Neural progenitor cell (in vitro differentiated cells): ENCODE results near the gene DCC. TPM values are rescaled to one million over a fixed set of nuclear protein-coding genes. Genes with fewer than 3 reads are reported as not detected.

Experiments used
- DNase-seq: peaks from one replicate; pipeline ENCODE4 v3.0.0-alpha.2; 2016; ENCODE audit warnings: low spot score
- H2AFZ ChIP-seq: fragments of 200-600 bp; sonication (generic); replicated peaks from 2 replicates; pipeline ENCODE4 v1.6.1; 2016; ENCODE audit warnings: antibody characterized with exemption
- H3F3A ChIP-seq: fragments of 200-600 bp; sonication (generic); 2 replicates; pipeline ENCODE4 v1.6.1; 2016; ENCODE audit warnings: antibody characterized with exemption, low read depth
- H3K27ac ChIP-seq: fragments of 200-600 bp; sonication (generic); 2 replicates; pipeline ENCODE4 v1.5.1; 2016; ENCODE audit warnings: mild to moderate bottlenecking
- H3K27me3 ChIP-seq: fragments of 200-600 bp; sonication (generic); 2 replicates; pipeline ENCODE4 v1.6.1; 2016; ENCODE audit warnings: mild to moderate bottlenecking, moderate library complexity
- H3K36me3 ChIP-seq: fragments of 200-600 bp; sonication (generic); 2 replicates; pipeline ENCODE4 v1.5.1; 2016
- H3K4me1 ChIP-seq: fragments of 200-600 bp; sonication (generic); 2 replicates; pipeline ENCODE4 v1.6.1; 2016; ENCODE audit warnings: mixed run types
- H3K4me2 ChIP-seq: fragments of 200-600 bp; sonication (generic); 2 replicates; pipeline ENCODE4 v1.6.1; 2016
- H3K4me3 ChIP-seq: fragments of 200-600 bp; sonication (generic); 2 replicates; pipeline ENCODE4 v1.5.1; 2016
- H3K79me2 ChIP-seq: fragments of 200-600 bp; sonication (generic); 2 replicates; pipeline ENCODE4 v1.6.1; 2016; ENCODE audit warnings: low read depth
- H3K9ac ChIP-seq: fragments of 200-600 bp; sonication (generic); 2 replicates; pipeline ENCODE4 v1.6.1; 2016
- H3K9me3 ChIP-seq: fragments of 200-600 bp; sonication (generic); 2 replicates; pipeline ENCODE4 v1.5.1; 2016; ENCODE audit warnings: low read depth
- H4K20me1 ChIP-seq: fragments of 200-600 bp; sonication (generic); 2 replicates; pipeline ENCODE4 v1.6.1; 2016; ENCODE audit warnings: low read depth
- H3K27ac Mint-ChIP-seq: 3 replicates; pipeline ENCODE4 v1.8.0; 2021; ENCODE audit warnings: mixed read lengths
- H3K27me3 Mint-ChIP-seq: 2 replicates; pipeline ENCODE4 v1.8.0; 2022; ENCODE audit warnings: low read depth, mild to moderate bottlenecking, inconsistent platforms, moderate library complexity, mixed read lengths; ENCODE audit not compliant: insufficient read depth
- H3K36me3 Mint-ChIP-seq: 3 replicates; pipeline ENCODE4 v1.8.0; 2021; ENCODE audit warnings: mixed read lengths
- H3K4me1 Mint-ChIP-seq: 3 replicates; pipeline ENCODE4 v1.8.0; 2021; ENCODE audit warnings: mixed read lengths
- H3K4me3 Mint-ChIP-seq: 3 replicates; pipeline ENCODE4 v1.8.0; 2021; ENCODE audit warnings: mild to moderate bottlenecking, moderate library complexity, mixed read lengths
- H3K9me3 Mint-ChIP-seq: 3 replicates; pipeline ENCODE4 v1.8.0; 2020; ENCODE audit warnings: mixed read lengths
- EZH2 ChIP-seq: fragments of 200-600 bp; sonication (generic); IDR thresholded peaks from 2 replicates; pipeline ENCODE4 v1.6.1; 2017; ENCODE audit warnings: antibody characterized with exemption, mild to moderate bottlenecking, moderate library complexity
- EZH2phosphoT487 ChIP-seq: fragments of 200-600 bp; sonication (generic); IDR thresholded peaks from 2 replicates; pipeline ENCODE4 v1.6.1; 2017; ENCODE audit warnings: antibody characterized with exemption
- total RNA-seq: library from RNA; depleted of rRNA; stranded (reverse); fragments of >200 nt; gene quantifications from 2 replicates; pipeline ENCODE4 v1.2.3, GENCODE V29; 2015; ENCODE audit warnings: low replicate concordance
- TF ChIP-seq, protein P1 (sequence below): fragments of 200-600 bp; sonication (generic); IDR thresholded peaks from 2 replicates; pipeline ENCODE4 v1.5.1; 2017; ENCODE audit warnings: antibody characterized with exemption, mild to moderate bottlenecking

Gene DCC
- total RNA-seq, 1 donor from 2014 or later: 0.41 TPM

GRCh38 chr18:53556450-53556849 lies 1216.5 kb downstream of the DCC start:
- Mint-ChIP-seq H3K27ac (no peak overlapping the region), H3K36me3 (no peaks in the 10 kb centered on the region), H3K9me3 (peaks cover 8% of the 10 kb centered on the region), H3K4me3 (no peak overlapping the region), H3K27me3 (no peaks in the 10 kb centered on the region), H3K4me1 (no peaks in the 10 kb centered on the region)
- Histone ChIP-seq H3K27ac (no peak overlapping the region), H3F3A (no peaks in the 10 kb centered on the region), H3K9ac (no peak overlapping the region), H3K27me3 (no peaks in the 10 kb centered on the region), H3K4me1 (no peaks in the 10 kb centered on the region), H3K4me2 (no peak overlapping the region), H3K4me3 (no peak overlapping the region), H2AFZ (no peak overlapping the region), H3K79me2 (no peaks in the 10 kb centered on the region), H3K9me3 (no peaks in the 10 kb centered on the region), H4K20me1 (no peaks in the 10 kb centered on the region), H3K36me3 (no peaks in the 10 kb centered on the region)
- DNase-seq: no peak
- TF ChIP-seq, protein P1, sequence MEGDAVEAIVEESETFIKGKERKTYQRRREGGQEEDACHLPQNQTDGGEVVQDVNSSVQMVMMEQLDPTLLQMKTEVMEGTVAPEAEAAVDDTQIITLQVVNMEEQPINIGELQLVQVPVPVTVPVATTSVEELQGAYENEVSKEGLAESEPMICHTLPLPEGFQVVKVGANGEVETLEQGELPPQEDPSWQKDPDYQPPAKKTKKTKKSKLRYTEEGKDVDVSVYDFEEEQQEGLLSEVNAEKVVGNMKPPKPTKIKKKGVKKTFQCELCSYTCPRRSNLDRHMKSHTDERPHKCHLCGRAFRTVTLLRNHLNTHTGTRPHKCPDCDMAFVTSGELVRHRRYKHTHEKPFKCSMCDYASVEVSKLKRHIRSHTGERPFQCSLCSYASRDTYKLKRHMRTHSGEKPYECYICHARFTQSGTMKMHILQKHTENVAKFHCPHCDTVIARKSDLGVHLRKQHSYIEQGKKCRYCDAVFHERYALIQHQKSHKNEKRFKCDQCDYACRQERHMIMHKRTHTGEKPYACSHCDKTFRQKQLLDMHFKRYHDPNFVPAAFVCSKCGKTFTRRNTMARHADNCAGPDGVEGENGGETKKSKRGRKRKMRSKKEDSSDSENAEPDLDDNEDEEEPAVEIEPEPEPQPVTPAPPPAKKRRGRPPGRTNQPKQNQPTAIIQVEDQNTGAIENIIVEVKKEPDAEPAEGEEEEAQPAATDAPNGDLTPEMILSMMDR: no peak
- TF ChIP-seq EZH2: no peak
- TF ChIP-seq EZH2phosphoT487: no peak

- H3K27ac ChIP-seq: no peak overlapping the region
- H3K4me2 ChIP-seq: no peak overlapping the region
- Mint-ChIP-seq H3K27ac (no peak overlapping the region), H3K4me3 (no peak overlapping the region), H3K36me3 (no peaks in the 10 kb centered on the region), H3K4me1 (no peaks in the 10 kb centered on the region), H3K9me3 (peaks cover 8% of the 10 kb centered on the region), H3K27me3 (no peaks in the 10 kb centered on the region)
- H3K4me1 ChIP-seq: no peaks in the 10 kb centered on the region
- no peaks in the 10 kb centered on the region for H3K27me3 ChIP-seq
- H3F3A ChIP-seq: no peaks in the 10 kb centered on the region
- H3K9me3 ChIP-seq: no peaks in the 10 kb centered on the region
- no peak overlapping the region for H2AFZ ChIP-seq
- no peak for DNase-seq
- H4K20me1 ChIP-seq: no peaks in the 10 kb centered on the region
- H3K9ac ChIP-seq: no peak overlapping the region
- no peaks in the 10 kb centered on the region for H3K36me3 ChIP-seq
- no peaks in the 10 kb centered on the region for H3K79me2 ChIP-seq
- no peak overlapping the region for H3K4me3 ChIP-seq
- TF ChIP-seq, protein P1: no peak
- TF ChIP-seq EZH2phosphoT487 (no peak), EZH2 (no peak)
These were observed 1220.5 kb downstream of the DCC start for GRCh38 chr18:53560546-53560945.

GRCh38 chr18:53566626-53567025 lies 1226.6 kb downstream of the DCC start:
- no peaks in the 10 kb centered on the region for H3K79me2 ChIP-seq
- H3F3A ChIP-seq: no peaks in the 10 kb centered on the region
- TF ChIP-seq, protein P1: no peak
- TF ChIP-seq EZH2 (no peak), EZH2phosphoT487 (no peak)
- H3K4me1 ChIP-seq: peaks cover 7% of the 10 kb centered on the region
- Mint-ChIP-seq H3K27me3 (peaks cover 3% of the 10 kb centered on the region), H3K36me3 (no peaks in the 10 kb centered on the region), H3K4me1 (peaks cover 3% of the 10 kb centered on the region), H3K4me3 (no peak overlapping the region), H3K27ac (no peak overlapping the region), H3K9me3 (no peaks in the 10 kb centered on the region)
- H4K20me1 ChIP-seq: no peaks in the 10 kb centered on the region
- H2AFZ ChIP-seq: no peak overlapping the region
- DNase-seq: no peak
- no peaks in the 10 kb centered on the region for H3K27me3 ChIP-seq
- H3K4me3 ChIP-seq: no peak overlapping the region
- H3K9ac ChIP-seq: no peak overlapping the region
- H3K4me2 ChIP-seq: no peak overlapping the region
- H3K27ac ChIP-seq: no peak overlapping the region
- H3K9me3 ChIP-seq: no peaks in the 10 kb centered on the region
- H3K36me3 ChIP-seq: no peaks in the 10 kb centered on the region
